ENCODE data around the gene USP36.

- TF ChIP-seq, protein P1, sequence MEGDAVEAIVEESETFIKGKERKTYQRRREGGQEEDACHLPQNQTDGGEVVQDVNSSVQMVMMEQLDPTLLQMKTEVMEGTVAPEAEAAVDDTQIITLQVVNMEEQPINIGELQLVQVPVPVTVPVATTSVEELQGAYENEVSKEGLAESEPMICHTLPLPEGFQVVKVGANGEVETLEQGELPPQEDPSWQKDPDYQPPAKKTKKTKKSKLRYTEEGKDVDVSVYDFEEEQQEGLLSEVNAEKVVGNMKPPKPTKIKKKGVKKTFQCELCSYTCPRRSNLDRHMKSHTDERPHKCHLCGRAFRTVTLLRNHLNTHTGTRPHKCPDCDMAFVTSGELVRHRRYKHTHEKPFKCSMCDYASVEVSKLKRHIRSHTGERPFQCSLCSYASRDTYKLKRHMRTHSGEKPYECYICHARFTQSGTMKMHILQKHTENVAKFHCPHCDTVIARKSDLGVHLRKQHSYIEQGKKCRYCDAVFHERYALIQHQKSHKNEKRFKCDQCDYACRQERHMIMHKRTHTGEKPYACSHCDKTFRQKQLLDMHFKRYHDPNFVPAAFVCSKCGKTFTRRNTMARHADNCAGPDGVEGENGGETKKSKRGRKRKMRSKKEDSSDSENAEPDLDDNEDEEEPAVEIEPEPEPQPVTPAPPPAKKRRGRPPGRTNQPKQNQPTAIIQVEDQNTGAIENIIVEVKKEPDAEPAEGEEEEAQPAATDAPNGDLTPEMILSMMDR (IDR thresholded peaks at IDR 0.05; ENCODE audit: insufficient read depth, low read length, poor library complexity, severe bottlenecking) = no peak
- no peak for TF ChIP-seq EZH2phosphoT487 (conservative IDR thresholded peaks at IDR 0.05; ENCODE audit: low read length)
Observed at GRCh38 chr17:78802008-78802407, 38.6 kb downstream of the USP36 start.

Data from SU-DHL-6 (cell line).